MM.1S (cell line): ENCODE measurements around the gene DARS1.
"Not testable (repeated sequence)": the region's sequence is repeated elsewhere in the genome, so short reads cannot be mapped to it uniquely, and the experiment has no call there.

Source experiments
- DNase-seq: peaks from one replicate; pipeline ENCODE4 v3.0.0-alpha.2; 2015
- H2AFZ ChIP-seq: fragments of 300-600 bp; sonication (generic); 2 replicates; pipeline ENCODE4 v1.6.0; 2016; ENCODE audit warnings: antibody characterized with exemption, low read length
- H3F3A ChIP-seq: fragments of 300-600 bp; sonication (generic); 2 replicates; pipeline ENCODE4 v1.6.1; 2016; ENCODE audit warnings: mild to moderate bottlenecking, antibody characterized with exemption, low read length, moderate library complexity, mixed read lengths; ENCODE audit not compliant: insufficient read depth
- H3K27ac ChIP-seq: fragments of 300-600 bp; sonication (generic); 2 replicates; pipeline ENCODE4 v1.5.1; 2016; ENCODE audit warnings: mild to moderate bottlenecking, low read length
- H3K27me3 ChIP-seq: fragments of 300-600 bp; sonication (generic); replicated peaks from 2 replicates; pipeline ENCODE4 v1.6.0; 2016; ENCODE audit warnings: low read length; ENCODE audit not compliant: insufficient read depth
- H3K36me3 ChIP-seq: fragments of 300-600 bp; sonication (generic); replicated peaks from 2 replicates; pipeline ENCODE4 v1.6.1; 2016; ENCODE audit warnings: mild to moderate bottlenecking, low read length, mixed read lengths; ENCODE audit not compliant: insufficient read depth
- H3K4me1 ChIP-seq: fragments of 300-600 bp; sonication (generic); 2 replicates; pipeline ENCODE4 v1.6.1; 2016; ENCODE audit warnings: low read length, mixed read lengths
- H3K4me2 ChIP-seq: fragments of 300-600 bp; sonication (generic); 2 replicates; pipeline ENCODE4 v1.6.0; 2016; ENCODE audit warnings: low read depth, low read length
- H3K4me3 ChIP-seq: fragments of 300-600 bp; sonication (generic); 2 replicates; pipeline ENCODE4 v1.5.1; 2016; ENCODE audit warnings: low read length, mixed read lengths
- H3K79me2 ChIP-seq: fragments of 300-600 bp; sonication (generic); 2 replicates; pipeline ENCODE4 v1.6.1; 2016; ENCODE audit warnings: mixed run types, low read length, mixed read lengths
- H3K9ac ChIP-seq: fragments of 300-600 bp; sonication (generic); 2 replicates; pipeline ENCODE4 v1.6.1; 2016; ENCODE audit warnings: low read length, mixed read lengths
- H3K9me2 ChIP-seq: fragments of 300-600 bp; sonication (generic); replicated peaks from 2 replicates; pipeline ENCODE4 v1.6.1; 2016; ENCODE audit warnings: mild to moderate bottlenecking, low read length, mixed read lengths; ENCODE audit not compliant: insufficient read depth
- H3K9me3 ChIP-seq: fragments of 300-600 bp; sonication (generic); replicated peaks from 2 replicates; pipeline ENCODE4 v1.6.1; 2016; ENCODE audit warnings: mild to moderate bottlenecking, low read length, mixed read lengths; ENCODE audit not compliant: insufficient read depth
- H4K20me1 ChIP-seq: fragments of 300-600 bp; sonication (generic); 2 replicates; pipeline ENCODE4 v1.6.1; 2016; ENCODE audit warnings: mild to moderate bottlenecking, low read length, moderate library complexity, mixed read lengths; ENCODE audit not compliant: insufficient read depth
- CTCF ChIP-seq: fragments of 300-600 bp; sonication (generic); IDR thresholded peaks from 2 replicates; pipeline ENCODE4 v1.5.1; 2016; ENCODE audit warnings: antibody characterized with exemption, low read length, mixed read lengths
- EZH2 ChIP-seq: fragments of 300-600 bp; sonication (generic); optimal IDR thresholded peaks from 2 replicates; pipeline ENCODE3; 2017; ENCODE audit warnings: low read depth, mild to moderate bottlenecking, antibody characterized with exemption, low read length, mixed read lengths
- EZH2phosphoT487 ChIP-seq: fragments of 300-600 bp; sonication (generic); IDR thresholded peaks from 2 replicates; pipeline ENCODE4 v1.6.1; 2018; ENCODE audit warnings: antibody characterized with exemption, low read length

Gene DARS1

GRCh38 chr2:135969655-135970387 lies 15.6 kb downstream of the DARS1 start:
- H3K9ac ChIP-seq: no peak overlapping the region
- H4K20me1 ChIP-seq: no peaks in the 10 kb centered on the region
- H2AFZ ChIP-seq: no peak overlapping the region
- H3K9me3 ChIP-seq: no peaks in the 10 kb centered on the region
- no peak for DNase-seq
- H3K27me3 ChIP-seq: no peaks in the 10 kb centered on the region
- no peaks in the 10 kb centered on the region for H3K9me2 ChIP-seq
- no peaks in the 10 kb centered on the region; the same call in 1 of the 2 replicates for H3K36me3 ChIP-seq
- TF ChIP-seq EZH2 (no peak), EZH2phosphoT487 (no peak), CTCF (no peak)
- no peak overlapping the region for H3K4me2 ChIP-seq
- H3K79me2 ChIP-seq: peaks cover 30% of the 10 kb centered on the region
- no peak overlapping the region for H3K4me3 ChIP-seq
- no peaks in the 10 kb centered on the region for H3F3A ChIP-seq
- no peaks in the 10 kb centered on the region for H3K4me1 ChIP-seq
- no peak overlapping the region for H3K27ac ChIP-seq

GRCh38 chr2:135965756-135966155 lies 19.7 kb downstream of the DARS1 start:
- no peaks in the 10 kb centered on the region for H3K36me3 ChIP-seq
- H3K9me2 ChIP-seq: no peaks in the 10 kb centered on the region
- peaks cover 20% of the 10 kb centered on the region for H3K4me1 ChIP-seq
- TF ChIP-seq EZH2phosphoT487 (no peak), CTCF (no peak), EZH2 (no peak)
- no peak overlapping the region for H3K4me3 ChIP-seq
- H3K4me2 ChIP-seq: no peak overlapping the region
- no peak for DNase-seq
- H3K9me3 ChIP-seq: no peaks in the 10 kb centered on the region
- peaks cover 12% of the 10 kb centered on the region; the same call in 1 of the 2 replicates for H3F3A ChIP-seq
- no peaks in the 10 kb centered on the region for H3K27me3 ChIP-seq
- no peak overlapping the region for H2AFZ ChIP-seq
- H3K9ac ChIP-seq: no peak overlapping the region
- H3K27ac ChIP-seq: no peak overlapping the region
- no peaks in the 10 kb centered on the region; the same call in 1 of the 2 replicates for H4K20me1 ChIP-seq
- H3K79me2 ChIP-seq: peaks cover 14% of the 10 kb centered on the region

GRCh38 chr2:135964404-135964803 lies 21.0 kb downstream of the DARS1 start:
- not testable (repeated sequence) for H2AFZ ChIP-seq, H3K36me3 ChIP-seq, H3K27ac ChIP-seq, H3K4me2 ChIP-seq, H3K9ac ChIP-seq, DNase-seq, H3K4me3 ChIP-seq, H3K9me2 ChIP-seq, H4K20me1 ChIP-seq, H3K9me3 ChIP-seq, H3K27me3 ChIP-seq
- Histone ChIP-seq H3K79me2 (peaks cover 14% of the 10 kb centered on the region; the same call in 1 of the 2 replicates), H3F3A (peaks cover 12% of the 10 kb centered on the region; the same call in 1 of the 2 replicates), H3K4me1 (peaks cover 20% of the 10 kb centered on the region)

GRCh38 chr2:135963841-135964240 lies 21.6 kb downstream of the DARS1 start:
- Histone ChIP-seq H3K4me3 (no peak overlapping the region), H3K9ac (no peak overlapping the region), H3K27ac (no peak overlapping the region), H3K9me2 (no peaks in the 10 kb centered on the region), H3K9me3 (no peaks in the 10 kb centered on the region), H2AFZ (no peak overlapping the region), H3K4me1 (peaks cover 20% of the 10 kb centered on the region), H4K20me1 (no peaks in the 10 kb centered on the region; the same call in 1 of the 2 replicates), H3K4me2 (no peak overlapping the region), H3F3A (peaks cover 12% of the 10 kb centered on the region; the same call in 1 of the 2 replicates), H3K27me3 (no peaks in the 10 kb centered on the region), H3K36me3 (no peaks in the 10 kb centered on the region), H3K79me2 (peaks cover 15% of the 10 kb centered on the region; the same call in 1 of the 2 replicates)
- TF ChIP-seq CTCF (no peak), EZH2phosphoT487 (no peak), EZH2 (no peak)
- DNase-seq: no peak
